A673 (cell line): ENCODE data around the gene ALDH3B2. TPM values are rescaled to one million over a fixed set of nuclear protein-coding genes. Genes with fewer than 3 reads are reported as not detected.

Source experiments
- BruUV-seq: library from RNA; stranded (reverse); fragments of 400-500 nt; replicated peaks from 2 replicates; lab custom pipeline; 2021; lab: Mats Ljungman, UMichigan
- CTCF ChIA-PET: fragments of 300-600 bp; sonication (Branson Sonifier 250); formaldehyde crosslinking; loops from one replicate; lab custom pipeline; 2022; ENCODE audit warnings: antibody characterized with exemption; lab: Charles Lee
- POLR2A ChIA-PET: fragments of 300-600 bp; sonication (Branson Sonifier 250); formaldehyde crosslinking; loops from one replicate; lab custom pipeline; 2022; ENCODE audit warnings: antibody characterized with exemption; ENCODE audit not compliant: low non-redundant PET; lab: Charles Lee
- DNase-seq: peaks from one replicate; pipeline ENCODE4 v3.0.0-alpha.2; 2015; ENCODE audit warnings: low spot score
- H3K27ac ChIP-seq: fragments of 200-600 bp; sonication (generic); 2 replicates; pipeline ENCODE4 v1.5.1; 2016; ENCODE audit warnings: mixed run types, low read depth, mild to moderate bottlenecking, mixed read lengths, antibody characterized with exemption, low read length; ENCODE audit not compliant: poor library complexity, severe bottlenecking
- H3K27me3 ChIP-seq: fragments of 200-600 bp; sonication (generic); replicated peaks from 2 replicates; pipeline ENCODE4 v1.6.1; 2017; ENCODE audit warnings: mixed run types, low read depth, mild to moderate bottlenecking, mixed read lengths, antibody characterized with exemption, low read length; ENCODE audit not compliant: insufficient read depth, poor library complexity
- H3K36me3 ChIP-seq: fragments of 200-600 bp; sonication (generic); 2 replicates; pipeline ENCODE4 v1.6.1; 2016; ENCODE audit warnings: mixed run types, mild to moderate bottlenecking, mixed read lengths, antibody characterized with exemption, low read length; ENCODE audit not compliant: insufficient read depth, poor library complexity, severe bottlenecking
- H3K4me1 ChIP-seq: fragments of 200-600 bp; sonication (generic); 2 replicates; pipeline ENCODE4 v1.6.1; 2017; ENCODE audit warnings: mixed run types, mild to moderate bottlenecking, mixed read lengths, antibody characterized with exemption, low read length; ENCODE audit not compliant: insufficient read depth, poor library complexity, severe bottlenecking
- H3K4me3 ChIP-seq: fragments of 200-600 bp; sonication (generic); 2 replicates; pipeline ENCODE4 v1.5.1; 2016; ENCODE audit warnings: low read depth, mixed run types, mild to moderate bottlenecking, mixed read lengths, low read length; ENCODE audit not compliant: poor library complexity, severe bottlenecking
- H3K9me3 ChIP-seq: fragments of 200-600 bp; sonication (generic); 2 replicates; pipeline ENCODE4 v1.6.1; 2016; ENCODE audit warnings: mixed run types, low read depth, mild to moderate bottlenecking, mixed read lengths, antibody characterized with exemption, low read length; ENCODE audit not compliant: poor library complexity, severe bottlenecking
- EZH2 ChIP-seq: fragments of 200-600 bp; sonication (generic); IDR thresholded peaks from 2 replicates; pipeline ENCODE4 v1.6.1; 2017; ENCODE audit warnings: borderline replicate concordance, low read depth, mild to moderate bottlenecking, mixed read lengths, antibody characterized with exemption, low read length; ENCODE audit not compliant: poor library complexity, severe bottlenecking
- intact Hi-C: fragments of 100-400 bp; cut with micrococcal nuclease; formaldehyde crosslinking; loops from one replicate; pipeline ENCODE4 v1.10.0; 2022; ENCODE audit not compliant: unreplicated experiment
- total RNA-seq: library from RNA; stranded (reverse); gene quantifications from 2 replicates; pipeline ENCODE4 v1.2.3, GENCODE V29; 2021
- TF ChIP-seq, protein P1 (sequence below): fragments of 300-800, 200-600 bp; sonication (generic); conservative IDR thresholded peaks from 2 replicates; pipeline ENCODE4 v1.5.1; 2017; ENCODE audit warnings: low read depth, mild to moderate bottlenecking, antibody characterized with exemption, low read length, moderate library complexity, mixed read lengths

The ALDH3B2 gene
- total RNA-seq, 1 experiment from 2014 or later: not detected

DNA sequence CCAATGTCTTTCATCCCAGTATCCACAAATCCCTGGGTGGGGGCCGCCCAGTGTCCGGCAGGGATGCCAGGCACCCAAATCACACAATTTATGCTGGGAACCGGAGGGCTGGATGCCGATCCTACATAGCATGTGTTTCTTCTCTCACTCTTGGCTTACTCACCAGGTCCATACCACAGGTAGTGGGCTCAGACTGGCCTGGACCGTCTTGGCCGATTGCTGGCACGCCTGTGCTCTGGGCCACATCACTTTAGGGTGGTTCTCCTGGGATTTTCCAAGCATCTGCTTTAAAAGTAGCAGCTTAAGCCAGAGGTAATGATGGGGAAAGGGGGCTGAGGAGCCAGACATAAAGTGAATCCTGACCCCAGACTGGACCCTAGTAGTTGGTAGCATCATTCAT lies 22.6 kb upstream of the ALDH3B2 start:
- no peaks in the 10 kb centered on the region for H3K27me3 ChIP-seq
- no peak overlapping the region for H3K27ac ChIP-seq
- ChIA-PET POLR2A (no interaction called here), CTCF (no interaction called here)
- no peaks in the 10 kb centered on the region for H3K4me1 ChIP-seq
- no peak for DNase-seq
- no peak overlapping the region for H3K4me3 ChIP-seq
- intact Hi-C loops: no loop called here
- no peaks in the 10 kb centered on the region for H3K9me3 ChIP-seq
- no peaks in the 10 kb centered on the region for H3K36me3 ChIP-seq
- BruUV-seq: no TSS peak
- no peak for TF ChIP-seq EZH2
- TF ChIP-seq, protein P1, sequence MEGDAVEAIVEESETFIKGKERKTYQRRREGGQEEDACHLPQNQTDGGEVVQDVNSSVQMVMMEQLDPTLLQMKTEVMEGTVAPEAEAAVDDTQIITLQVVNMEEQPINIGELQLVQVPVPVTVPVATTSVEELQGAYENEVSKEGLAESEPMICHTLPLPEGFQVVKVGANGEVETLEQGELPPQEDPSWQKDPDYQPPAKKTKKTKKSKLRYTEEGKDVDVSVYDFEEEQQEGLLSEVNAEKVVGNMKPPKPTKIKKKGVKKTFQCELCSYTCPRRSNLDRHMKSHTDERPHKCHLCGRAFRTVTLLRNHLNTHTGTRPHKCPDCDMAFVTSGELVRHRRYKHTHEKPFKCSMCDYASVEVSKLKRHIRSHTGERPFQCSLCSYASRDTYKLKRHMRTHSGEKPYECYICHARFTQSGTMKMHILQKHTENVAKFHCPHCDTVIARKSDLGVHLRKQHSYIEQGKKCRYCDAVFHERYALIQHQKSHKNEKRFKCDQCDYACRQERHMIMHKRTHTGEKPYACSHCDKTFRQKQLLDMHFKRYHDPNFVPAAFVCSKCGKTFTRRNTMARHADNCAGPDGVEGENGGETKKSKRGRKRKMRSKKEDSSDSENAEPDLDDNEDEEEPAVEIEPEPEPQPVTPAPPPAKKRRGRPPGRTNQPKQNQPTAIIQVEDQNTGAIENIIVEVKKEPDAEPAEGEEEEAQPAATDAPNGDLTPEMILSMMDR: no peak

DNA sequence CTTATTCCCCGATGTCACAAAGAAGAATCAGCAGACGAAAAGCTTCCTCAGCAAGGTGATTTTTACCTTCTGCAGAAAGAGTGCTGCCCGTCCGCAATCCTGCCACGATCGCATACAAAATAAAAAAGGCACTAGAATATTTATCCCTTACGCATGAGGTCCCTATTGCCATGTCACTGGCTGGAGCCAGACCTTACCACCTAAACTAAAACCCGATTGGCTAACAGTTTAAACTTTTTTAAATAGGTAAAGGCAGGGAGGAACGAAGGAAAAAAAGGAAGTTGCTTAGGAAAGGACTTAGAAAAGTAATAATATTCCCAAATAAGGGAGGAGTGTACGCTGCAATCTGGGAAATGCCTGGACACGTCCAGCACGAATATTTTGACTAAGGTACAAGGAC lies 21.2 kb upstream of the ALDH3B2 start:
- intact Hi-C loops: no loop called here
- ChIA-PET POLR2A (no interaction called here), CTCF (no interaction called here)
- no peaks in the 10 kb centered on the region for H3K4me1 ChIP-seq
- no peak for DNase-seq
- H3K4me3 ChIP-seq: no peak overlapping the region
- no TSS peak for BruUV-seq
- H3K27me3 ChIP-seq: peaks cover 4% of the 10 kb centered on the region
- H3K36me3 ChIP-seq: no peaks in the 10 kb centered on the region
- TF ChIP-seq, protein P1: no peak
- TF ChIP-seq EZH2: no peak
- H3K9me3 ChIP-seq: no peaks in the 10 kb centered on the region
- H3K27ac ChIP-seq: no peak overlapping the region

DNA sequence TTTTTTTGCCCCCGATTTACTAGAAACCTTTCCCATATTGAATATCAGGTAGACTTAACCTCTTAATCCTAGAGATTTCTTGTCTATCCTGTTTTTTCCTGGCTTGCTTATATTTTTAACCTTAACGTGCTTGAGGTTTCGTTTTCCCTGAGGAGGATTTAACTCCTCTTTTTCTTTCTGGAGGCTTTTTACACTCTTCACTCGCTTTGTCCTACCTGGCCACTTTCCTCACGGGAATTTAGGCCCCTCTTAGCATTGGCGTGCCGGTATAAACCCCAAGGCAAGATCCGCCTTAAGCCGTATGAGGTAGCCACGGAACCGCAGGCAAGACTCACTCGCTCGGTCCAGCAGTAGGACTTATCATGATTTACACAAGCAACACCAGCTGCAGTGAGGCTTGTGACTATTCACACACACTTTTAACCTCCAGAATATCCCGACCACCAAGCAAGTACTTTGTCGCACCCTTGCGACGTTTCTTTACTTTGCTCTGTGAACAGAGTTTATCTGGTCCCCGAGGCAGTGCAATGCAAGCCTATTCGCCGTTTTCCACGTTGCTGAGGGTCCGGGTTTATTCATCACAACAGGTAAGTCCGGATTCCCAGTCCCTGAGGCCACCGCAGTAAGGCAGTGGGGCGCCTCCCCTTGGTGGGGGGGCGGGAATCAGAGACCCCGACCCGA lies 20.6 kb upstream of the ALDH3B2 start:
- H3K27me3 ChIP-seq: peaks cover 5% of the 10 kb centered on the region
- ChIA-PET CTCF (no interaction called here), POLR2A (no interaction called here)
- H3K9me3 ChIP-seq: no peaks in the 10 kb centered on the region
- H3K4me1 ChIP-seq: no peaks in the 10 kb centered on the region
- TF ChIP-seq, protein P1: no peak
- TF ChIP-seq EZH2: no peak
- intact Hi-C loops: no loop called here
- H3K36me3 ChIP-seq: no peaks in the 10 kb centered on the region
- no TSS peak for BruUV-seq
- no peak overlapping the region for H3K27ac ChIP-seq
- DNase-seq: no peak
- H3K4me3 ChIP-seq: no peak overlapping the region
